ENCODE measurements around the gene KCNAB2. TPM values are rescaled to one million over a fixed set of nuclear protein-coding genes. Genes with fewer than 3 reads are reported as not detected.
"Not testable (repeated sequence)": the region's sequence is repeated elsewhere in the genome, so short reads cannot be mapped to it uniquely, and the experiment has no call there.

Gene KCNAB2
- polyA plus RNA-seq, 2 donors: 2.2 to 2.8 TPM

DNA sequence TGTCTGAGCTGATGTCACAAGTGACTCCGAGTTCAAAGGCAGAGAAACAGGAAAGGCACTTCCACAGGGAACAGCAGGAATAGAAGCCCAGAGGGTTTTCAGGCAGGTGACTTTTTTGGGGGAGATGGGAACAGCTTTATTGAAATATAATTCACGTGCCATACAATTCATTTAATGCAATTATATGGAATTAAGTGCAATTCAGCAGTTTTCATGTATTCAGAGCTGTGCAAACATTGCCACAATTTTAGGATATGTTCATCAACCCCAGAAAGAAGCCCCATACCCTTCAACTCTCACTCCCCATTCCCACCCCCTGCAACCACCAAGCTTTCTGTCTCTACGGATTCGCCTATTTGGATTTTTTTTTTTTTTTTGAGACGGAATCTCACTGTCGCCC is 17.0 kb downstream of the KCNAB2 start:
- H3K4me1 ChIP-seq (ENCODE audit: control insufficient read depth in 2 of 2, insufficient read depth in 2 of 2, low read length in 1 of 2): peaks cover 0 to 8% of the 10 kb centered on the region in 2 donors
- WGBS, 2 donors: 88 to 95% methylated on average over 6 of the region's 6 CpGs
- H3K36me3 ChIP-seq (ENCODE audit: control insufficient read depth in 2 of 2, insufficient read depth in 2 of 2, low read length in 1 of 2): no peaks in the 10 kb centered on the region
- no peak overlapping the region for H3K4me3 ChIP-seq (ENCODE audit: low read depth in 1 of 2, low read length in 2 of 2)
- H3K27ac ChIP-seq (ENCODE audit: low read depth in 2 of 2, low read length in 1 of 2): no peak overlapping the region
- H3K9me3 ChIP-seq (ENCODE audit: control insufficient read depth in 2 of 2, insufficient read depth in 1 of 2, low read depth in 1 of 2, low read length in 1 of 2): no peaks in the 10 kb centered on the region
- no peaks in the 10 kb centered on the region for H3K27me3 ChIP-seq (ENCODE audit: control insufficient read depth in 1 of 2, insufficient read depth in 2 of 2, low read length in 2 of 2)

DNA sequence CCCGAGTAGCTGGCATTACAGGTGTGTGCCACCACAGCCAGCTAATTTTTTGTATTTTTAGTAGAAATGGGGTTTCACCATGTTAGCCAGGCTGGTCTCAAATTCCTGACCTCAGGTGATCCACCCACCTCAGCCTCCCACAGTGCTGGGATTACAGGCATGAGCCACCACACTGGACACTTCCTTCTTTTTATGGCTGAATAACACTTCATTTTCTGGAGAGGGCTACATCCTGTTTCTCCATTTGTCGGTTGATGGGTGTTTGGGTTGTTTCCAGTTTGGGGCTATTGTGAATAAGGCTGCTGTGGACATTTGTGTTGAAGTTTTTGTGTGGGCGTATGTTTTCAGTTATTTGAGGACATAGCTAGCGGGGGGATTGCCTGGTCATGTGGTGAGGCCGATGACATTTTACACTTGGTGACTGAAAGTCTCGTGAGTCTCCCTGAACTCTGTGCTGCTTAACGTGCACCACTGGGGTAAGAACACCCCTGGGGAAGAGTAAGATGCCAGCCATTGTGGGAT is 17.9 kb downstream of the KCNAB2 start:
- not testable (repeated sequence) for H3K36me3 ChIP-seq (ENCODE audit: control insufficient read depth in 2 of 2, insufficient read depth in 2 of 2, low read length in 1 of 2); H3K27ac ChIP-seq (ENCODE audit: low read depth in 2 of 2, low read length in 1 of 2); H3K4me1 ChIP-seq (ENCODE audit: control insufficient read depth in 2 of 2, insufficient read depth in 2 of 2, low read length in 1 of 2); H3K27me3 ChIP-seq (ENCODE audit: control insufficient read depth in 1 of 2, insufficient read depth in 2 of 2, low read length in 2 of 2); H3K4me3 ChIP-seq (ENCODE audit: low read depth in 1 of 2, low read length in 2 of 2); H3K9me3 ChIP-seq (ENCODE audit: control insufficient read depth in 2 of 2, insufficient read depth in 1 of 2, low read depth in 1 of 2, low read length in 1 of 2)
- 86 to 87% methylated on average over 7 of the region's 7 CpGs for WGBS, 2 donors

DNA sequence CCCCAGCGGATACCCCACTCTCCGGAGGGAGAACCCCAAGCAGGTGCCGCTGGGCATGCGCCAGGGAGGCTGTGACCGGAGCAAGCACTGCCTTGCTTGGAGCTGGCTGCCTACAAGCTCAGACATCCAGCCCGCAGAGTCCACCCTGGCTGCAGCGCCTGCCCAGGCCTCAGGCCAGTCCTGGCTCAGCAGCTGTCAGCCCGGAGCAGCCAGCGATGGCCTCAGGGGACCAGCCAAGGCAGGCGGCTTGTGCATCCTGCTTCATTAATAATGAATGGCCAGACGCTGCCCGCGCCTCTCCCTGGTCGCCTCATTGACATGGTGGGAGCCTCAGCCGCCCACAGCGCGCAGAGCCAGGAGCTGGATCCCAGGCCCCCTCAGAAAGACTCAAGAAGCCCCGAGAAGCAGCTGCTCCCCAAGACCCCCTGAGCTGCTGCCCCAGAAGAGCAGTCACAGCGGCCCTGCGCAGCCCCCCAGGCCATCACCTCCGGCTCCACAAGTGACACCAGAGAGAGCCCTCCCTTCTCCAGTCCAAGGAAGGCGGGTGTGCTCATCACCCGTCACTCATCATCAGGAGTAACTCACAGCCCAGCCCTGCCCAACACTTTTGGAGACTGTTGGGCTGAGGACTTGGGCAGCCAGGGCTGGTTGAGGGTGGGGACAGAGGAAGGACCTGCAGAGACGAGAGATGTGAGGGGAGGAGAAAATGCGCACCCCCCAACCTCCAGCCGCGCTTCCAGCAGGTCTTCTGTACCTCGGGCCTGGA is 19.6 kb downstream of the KCNAB2 start:
- no peaks in the 10 kb centered on the region for H3K27me3 ChIP-seq (ENCODE audit: control insufficient read depth in 1 of 2, insufficient read depth in 2 of 2, low read length in 2 of 2)
- WGBS, 2 donors: 80 to 81% methylated on average over 28 of the region's 28 CpGs
- no peaks in the 10 kb centered on the region for H3K9me3 ChIP-seq (ENCODE audit: control insufficient read depth in 2 of 2, insufficient read depth in 1 of 2, low read depth in 1 of 2, low read length in 1 of 2)
- H3K4me3 ChIP-seq (ENCODE audit: low read depth in 1 of 2, low read length in 2 of 2): no peak overlapping the region
- H3K27ac ChIP-seq (ENCODE audit: low read depth in 2 of 2, low read length in 1 of 2): no peak overlapping the region
- no peaks in the 10 kb centered on the region for H3K4me1 ChIP-seq (ENCODE audit: control insufficient read depth in 2 of 2, insufficient read depth in 2 of 2, low read length in 1 of 2)
- no peaks in the 10 kb centered on the region for H3K36me3 ChIP-seq (ENCODE audit: control insufficient read depth in 2 of 2, insufficient read depth in 2 of 2, low read length in 1 of 2)

DNA sequence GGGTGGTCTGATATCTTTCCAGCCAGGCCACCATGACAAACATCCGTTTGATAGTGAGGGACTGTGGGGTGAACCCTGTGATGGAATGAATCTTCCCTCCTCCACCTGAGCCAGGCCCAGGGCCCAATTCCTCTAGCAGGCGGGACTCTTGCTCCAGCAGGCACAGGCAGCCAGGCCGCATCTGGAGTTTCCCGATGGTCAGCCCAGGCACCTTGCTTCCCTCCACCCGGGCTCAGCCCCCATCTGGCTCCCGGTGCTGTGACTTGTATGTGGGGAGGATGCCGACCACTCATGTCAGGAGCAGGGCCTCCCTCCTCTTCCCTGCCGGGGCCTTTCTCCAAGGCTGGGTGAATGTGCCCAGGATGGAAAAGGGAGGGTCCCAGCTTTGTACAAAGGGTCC is 21.0 kb downstream of the KCNAB2 start:
- H3K4me3 ChIP-seq (ENCODE audit: low read depth in 1 of 2, low read length in 2 of 2): no peak overlapping the region
- peaks cover 0 to 2% of the 10 kb centered on the region in 2 donors for H3K9me3 ChIP-seq (ENCODE audit: control insufficient read depth in 2 of 2, insufficient read depth in 1 of 2, low read depth in 1 of 2, low read length in 1 of 2)
- H3K27me3 ChIP-seq (ENCODE audit: control insufficient read depth in 1 of 2, insufficient read depth in 2 of 2, low read length in 2 of 2): no peaks in the 10 kb centered on the region
- no peaks in the 10 kb centered on the region for H3K36me3 ChIP-seq (ENCODE audit: control insufficient read depth in 2 of 2, insufficient read depth in 2 of 2, low read length in 1 of 2)
- H3K27ac ChIP-seq (ENCODE audit: low read depth in 2 of 2, low read length in 1 of 2): no peak overlapping the region
- 84 to 90% methylated on average over 8 of the region's 8 CpGs for WGBS, 2 donors
- H3K4me1 ChIP-seq (ENCODE audit: control insufficient read depth in 2 of 2, insufficient read depth in 2 of 2, low read length in 1 of 2): no peaks in the 10 kb centered on the region

DNA sequence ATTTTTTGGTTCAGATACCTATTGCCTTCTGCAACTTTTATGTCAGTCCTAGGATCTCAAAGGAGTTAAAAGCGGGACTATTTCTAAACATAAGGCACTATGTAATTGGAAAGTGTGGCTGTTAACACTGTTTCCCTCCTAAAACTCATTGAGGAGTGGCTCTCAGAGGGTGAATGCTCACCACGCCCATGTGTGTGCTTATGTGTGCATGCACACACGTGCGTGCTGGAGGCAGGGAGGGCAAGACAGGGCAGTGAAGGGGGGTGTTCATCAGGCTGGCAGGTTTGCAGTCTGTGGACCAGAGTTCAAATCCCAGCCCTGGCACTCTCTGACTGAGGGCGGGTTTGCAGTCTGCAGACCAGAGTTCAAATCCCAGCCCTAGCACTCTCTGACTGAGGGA is 22.4 kb downstream of the KCNAB2 start:
- Histone ChIP-seq H3K4me3 (ENCODE audit: low read depth in 1 of 2, low read length in 2 of 2) (no peak overlapping the region), H3K4me1 (ENCODE audit: control insufficient read depth in 2 of 2, insufficient read depth in 2 of 2, low read length in 1 of 2) (no peaks in the 10 kb centered on the region), H3K27me3 (ENCODE audit: control insufficient read depth in 1 of 2, insufficient read depth in 2 of 2, low read length in 2 of 2) (no peaks in the 10 kb centered on the region), H3K36me3 (ENCODE audit: control insufficient read depth in 2 of 2, insufficient read depth in 2 of 2, low read length in 1 of 2) (no peaks in the 10 kb centered on the region), H3K27ac (ENCODE audit: low read depth in 2 of 2, low read length in 1 of 2) (no peak overlapping the region), H3K9me3 (ENCODE audit: control insufficient read depth in 2 of 2, insufficient read depth in 1 of 2, low read depth in 1 of 2, low read length in 1 of 2) (peaks cover 0 to 2% of the 10 kb centered on the region in 2 donors)
- WGBS, 2 donors: 70 to 71% methylated on average over 5 of the region's 5 CpGs

DNA sequence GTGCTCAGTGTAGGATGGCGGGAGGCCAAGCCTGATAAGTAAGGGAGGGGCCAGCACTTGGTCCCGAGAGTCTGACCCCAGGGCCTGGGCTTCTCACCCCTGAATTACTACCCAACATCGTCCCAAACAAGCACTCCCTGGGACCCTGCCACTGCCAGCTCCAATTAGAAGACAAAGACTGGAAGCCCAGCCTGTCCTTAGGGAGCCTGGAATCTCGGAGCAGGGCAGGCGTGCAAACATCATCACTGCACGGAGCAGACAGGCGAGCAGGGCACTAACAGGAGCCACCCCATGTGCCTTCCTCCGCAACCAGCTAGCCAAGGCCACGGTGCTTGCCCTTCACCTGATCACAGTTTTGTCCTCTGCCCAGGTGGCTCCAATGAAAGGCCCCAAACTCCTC is 23.2 kb downstream of the KCNAB2 start:
- Histone ChIP-seq H3K4me1 (ENCODE audit: control insufficient read depth in 2 of 2, insufficient read depth in 2 of 2, low read length in 1 of 2) (no peaks in the 10 kb centered on the region), H3K36me3 (ENCODE audit: control insufficient read depth in 2 of 2, insufficient read depth in 2 of 2, low read length in 1 of 2) (no peaks in the 10 kb centered on the region), H3K27ac (ENCODE audit: low read depth in 2 of 2, low read length in 1 of 2) (no peak overlapping the region), H3K4me3 (ENCODE audit: low read depth in 1 of 2, low read length in 2 of 2) (no peak overlapping the region), H3K9me3 (ENCODE audit: control insufficient read depth in 2 of 2, insufficient read depth in 1 of 2, low read depth in 1 of 2, low read length in 1 of 2) (peaks cover 0 to 2% of the 10 kb centered on the region in 2 donors), H3K27me3 (ENCODE audit: control insufficient read depth in 1 of 2, insufficient read depth in 2 of 2, low read length in 2 of 2) (no peaks in the 10 kb centered on the region)
- WGBS, 2 donors: 77 to 80% methylated on average over 9 of the region's 9 CpGs

DNA sequence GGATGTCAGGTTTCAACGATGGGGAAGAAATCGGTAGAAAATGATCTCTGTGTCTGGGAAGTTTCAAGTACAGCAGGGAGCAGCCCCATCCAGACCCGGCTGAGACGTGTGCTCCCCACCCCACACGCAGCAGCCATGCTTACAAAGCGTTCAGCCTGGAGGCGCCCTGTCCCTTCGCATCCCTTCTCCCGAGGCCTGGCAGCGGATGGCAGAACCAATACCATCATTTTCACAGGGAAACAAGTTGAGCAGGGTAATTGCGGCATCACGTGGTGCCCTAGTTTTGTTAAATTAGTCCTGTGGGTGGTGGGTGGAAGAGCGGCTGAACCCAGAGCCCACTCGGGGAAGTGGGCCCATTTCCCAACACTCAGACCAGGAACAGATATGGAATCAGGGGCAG is 23.9 kb downstream of the KCNAB2 start:
- Histone ChIP-seq H3K27me3 (ENCODE audit: control insufficient read depth in 1 of 2, insufficient read depth in 2 of 2, low read length in 2 of 2) (no peaks in the 10 kb centered on the region), H3K4me1 (ENCODE audit: control insufficient read depth in 2 of 2, insufficient read depth in 2 of 2, low read length in 1 of 2) (no peaks in the 10 kb centered on the region), H3K27ac (ENCODE audit: low read depth in 2 of 2, low read length in 1 of 2) (no peak overlapping the region), H3K9me3 (ENCODE audit: control insufficient read depth in 2 of 2, insufficient read depth in 1 of 2, low read depth in 1 of 2, low read length in 1 of 2) (peaks cover 0 to 2% of the 10 kb centered on the region in 2 donors), H3K36me3 (ENCODE audit: control insufficient read depth in 2 of 2, insufficient read depth in 2 of 2, low read length in 1 of 2) (no peaks in the 10 kb centered on the region), H3K4me3 (ENCODE audit: low read depth in 1 of 2, low read length in 2 of 2) (no peak overlapping the region)
- 85 to 87% methylated on average over 14 of the region's 14 CpGs for WGBS, 2 donors

DNA sequence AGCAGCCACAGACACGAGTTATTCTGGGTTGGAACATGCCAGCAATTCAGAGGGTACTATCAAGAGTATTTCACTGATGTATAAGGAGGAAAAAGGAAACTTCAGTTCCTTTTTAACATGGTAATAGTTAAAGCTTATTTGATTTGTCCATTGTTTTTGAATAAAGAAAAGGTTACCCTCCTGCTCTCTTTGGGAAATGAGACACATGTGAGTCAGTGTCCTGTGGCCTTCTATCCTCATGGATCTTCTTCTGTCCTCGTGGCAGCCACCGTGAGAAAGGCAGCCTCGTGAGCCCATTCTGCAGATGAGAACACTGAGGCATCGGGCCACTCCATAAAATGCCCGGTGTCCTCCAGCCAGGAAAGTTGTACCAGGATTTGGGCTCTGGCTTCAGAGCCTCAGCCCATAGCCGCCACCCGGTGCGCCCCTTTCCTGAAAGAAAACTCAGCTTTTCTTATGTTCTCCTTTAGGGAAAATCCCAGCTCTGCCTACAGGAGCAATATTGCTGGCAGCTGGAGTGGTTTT is 24.8 kb downstream of the KCNAB2 start:
- H3K27me3 ChIP-seq (ENCODE audit: control insufficient read depth in 1 of 2, insufficient read depth in 2 of 2, low read length in 2 of 2): no peaks in the 10 kb centered on the region
- 86 to 87% methylated on average over 9 of the region's 9 CpGs for WGBS, 2 donors
- no peaks in the 10 kb centered on the region for H3K4me1 ChIP-seq (ENCODE audit: control insufficient read depth in 2 of 2, insufficient read depth in 2 of 2, low read length in 1 of 2)
- no peak overlapping the region for H3K27ac ChIP-seq (ENCODE audit: low read depth in 2 of 2, low read length in 1 of 2)
- no peaks in the 10 kb centered on the region for H3K36me3 ChIP-seq (ENCODE audit: control insufficient read depth in 2 of 2, insufficient read depth in 2 of 2, low read length in 1 of 2)
- H3K4me3 ChIP-seq (ENCODE audit: low read depth in 1 of 2, low read length in 2 of 2): no peak overlapping the region
- peaks cover 0 to 2% of the 10 kb centered on the region in 2 donors for H3K9me3 ChIP-seq (ENCODE audit: control insufficient read depth in 2 of 2, insufficient read depth in 1 of 2, low read depth in 1 of 2, low read length in 1 of 2)

DNA sequence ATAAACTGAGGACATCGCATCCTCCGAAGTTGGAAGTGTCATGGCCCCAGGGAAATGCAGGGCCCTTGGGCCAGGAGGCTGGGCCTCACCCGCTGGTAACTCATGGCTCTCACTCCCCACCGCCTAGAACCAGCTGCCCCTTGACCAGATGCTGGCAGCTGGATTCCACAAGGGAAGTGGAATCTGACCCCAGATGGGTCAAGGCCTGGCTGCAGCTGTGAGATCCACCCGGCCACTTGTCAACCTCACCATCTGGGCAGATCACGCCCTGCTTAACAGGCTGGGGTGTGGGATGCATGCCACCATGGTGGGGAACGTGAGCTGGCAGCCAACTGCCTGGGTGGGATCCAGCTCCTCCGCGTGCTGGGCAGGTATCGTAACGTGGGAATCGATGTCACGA is 25.5 kb downstream of the KCNAB2 start:
- Histone ChIP-seq H3K27me3 (ENCODE audit: control insufficient read depth in 1 of 2, insufficient read depth in 2 of 2, low read length in 2 of 2) (no peaks in the 10 kb centered on the region), H3K4me1 (ENCODE audit: control insufficient read depth in 2 of 2, insufficient read depth in 2 of 2, low read length in 1 of 2) (no peaks in the 10 kb centered on the region), H3K36me3 (ENCODE audit: control insufficient read depth in 2 of 2, insufficient read depth in 2 of 2, low read length in 1 of 2) (no peaks in the 10 kb centered on the region), H3K9me3 (ENCODE audit: control insufficient read depth in 2 of 2, insufficient read depth in 1 of 2, low read depth in 1 of 2, low read length in 1 of 2) (peaks cover 0 to 2% of the 10 kb centered on the region in 2 donors), H3K27ac (ENCODE audit: low read depth in 2 of 2, low read length in 1 of 2) (no peak overlapping the region), H3K4me3 (ENCODE audit: low read depth in 1 of 2, low read length in 2 of 2) (no peak overlapping the region)
- 83 to 88% methylated on average over 13 of the region's 13 CpGs for WGBS, 2 donors

Data from esophagus (tissue), 2 donors.